ENCODE results near the gene S1PR1.

GRCh38 chr1:101285922-101286570, 49.2 kb downstream of the S1PR1 start:
- TF ChIP-seq CTCF (IDR thresholded peaks at IDR 0.05), result no peak
- TF ChIP-seq EZH2 (IDR thresholded peaks at IDR 0.05), result no peak
